Testis (tissue), 3 donors: ENCODE data around the gene ETFA. TPM values are rescaled to one million over a fixed set of nuclear protein-coding genes. Genes with fewer than 3 reads are reported as not detected.

ENCODE experiments used
- DNase-seq: peaks from one replicate; pipeline ENCODE4 v3.0.0-alpha.2; 2019
- H3K27ac ChIP-seq, 2 donors: fragments of 200-600 bp; sonication (generic); one replicate each; pipeline ENCODE4 v1.5.1; 2019
- H3K27me3 ChIP-seq: fragments of 200-600 bp; sonication (generic); one replicate; pipeline ENCODE4 v1.5.1; 2019
- H3K36me3 ChIP-seq: fragments of 200-600 bp; sonication (generic); one replicate; pipeline ENCODE4 v1.5.1; 2017; ENCODE audit warnings: low read depth; ENCODE audit errors: missing control alignments
- H3K4me1 ChIP-seq: fragments of 200-600 bp; sonication (generic); one replicate; pipeline ENCODE4 v1.5.1; 2019
- H3K4me3 ChIP-seq, 2 donors: fragments of 200-600 bp; sonication (generic); one replicate each; pipeline ENCODE4 v1.5.1; 2017 to 2019
- H3K9me3 ChIP-seq: fragments of 200-600 bp; sonication (generic); one replicate; pipeline ENCODE4 v1.5.1; 2017
- CTCF ChIP-seq, 3 experiments: fragments of 450-650 bp in 2 of 3; fragments of 200-600 bp in 1 of 3; sonication (generic) in 1 of 3; IDR thresholded peaks; one replicate each; pipeline ENCODE4 v1.5.1; 2016 to 2019; ENCODE audit warnings: antibody characterized with exemption in 3 of 3, mild to moderate bottlenecking in 2 of 3, moderate library complexity in 1 of 3
- POLR2A ChIP-seq: fragments of 450-650 bp; IDR thresholded peaks from one replicate; pipeline ENCODE4 v1.6.1; 2017; ENCODE audit warnings: antibody characterized with exemption, mild to moderate bottlenecking, moderate library complexity
- WGBS, 2 donors: methylation state at CpG; one replicate each; pipeline ENCODE4 v1.1.5; 2018; 5-methylcytosine and 5-hydroxymethylcytosine counted together
- intact Hi-C: fragments of 100-400 bp; cut with DNase I; formaldehyde crosslinking; loops from one replicate; pipeline ENCODE4 v1.15.1; 2023; ENCODE audit warnings: low total_unique reads
- polyA plus RNA-seq: library from polyadenylated mRNA; stranded (reverse); fragments of 350-450 nt; fragmentation: Illumina TruSeq; extraction: RNeasy Lipid Tissue Mini Kit (QIAGEN cat#74804); gene quantifications from one replicate; pipeline ENCODE4 v1.2.3, GENCODE V29; 2014; ENCODE audit warnings: low read depth, low replicate concordance; ENCODE audit not compliant: insufficient read depth
- total RNA-seq, 2 donors: library from RNA; depleted of rRNA; stranded (reverse); fragments of >200 nt; gene quantifications; one replicate each; pipeline ENCODE4 v1.2.3, GENCODE V29; 2016

Gene ETFA
- total and polyA plus RNA-seq, 3 donors from 2014 or later: 58.3 to 72.7 (median 72.1) TPM

- H3K36me3 ChIP-seq: no peaks in the 10 kb centered on the region
- no peak overlapping the region for H3K4me3 ChIP-seq
- no peaks in the 10 kb centered on the region for H3K4me1 ChIP-seq
- WGBS, 2 donors: 73 to 80% methylated on average over 10 to 13 of the region's 13 CpGs
- H3K9me3 ChIP-seq: no peaks in the 10 kb centered on the region
- intact Hi-C loops: no loop called here
- no peak for TF ChIP-seq POLR2A
- H3K27me3 ChIP-seq: no peaks in the 10 kb centered on the region
- H3K27ac ChIP-seq: no peak overlapping the region
- DNase-seq: no peak
These were observed 126.6 kb downstream of the ETFA start for GRCh38 chr15:76184650-76185035.

DNA sequence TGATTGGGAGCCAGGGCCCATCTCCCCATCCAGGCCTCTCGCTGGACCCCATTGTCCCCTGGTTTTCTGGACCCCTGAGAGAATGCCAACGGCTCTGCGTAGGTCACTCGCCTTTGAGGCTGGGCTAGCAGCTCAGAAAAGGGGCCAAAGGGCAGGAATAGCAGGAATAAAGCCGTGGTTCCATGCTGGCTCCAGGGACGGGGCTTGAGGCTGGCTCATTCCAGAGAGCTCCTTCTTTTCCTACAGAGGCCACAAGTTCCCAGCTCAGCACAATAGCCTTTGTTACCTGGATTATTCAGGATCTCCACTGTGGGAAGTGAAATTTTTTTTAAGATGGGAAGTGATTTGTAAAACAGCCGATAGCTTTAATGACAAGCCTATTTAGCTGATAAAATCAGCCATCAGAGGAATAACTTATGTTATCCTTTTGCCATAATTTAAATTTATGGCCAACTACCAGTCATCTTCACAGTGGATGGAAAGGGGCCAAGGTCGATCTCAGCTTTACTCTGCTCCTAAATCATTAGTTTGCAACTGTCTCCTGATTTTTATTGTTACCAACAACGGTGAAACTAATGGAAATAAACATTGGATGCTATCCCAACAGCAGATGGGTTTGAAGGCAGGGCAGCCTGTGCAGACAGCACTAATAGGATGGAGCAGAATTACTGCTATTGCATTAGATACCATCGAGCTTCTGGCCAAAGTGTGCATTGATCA, 127.2 kb downstream of the ETFA start:
- Histone ChIP-seq H3K27ac (no peak overlapping the region), H3K9me3 (no peaks in the 10 kb centered on the region), H3K27me3 (no peaks in the 10 kb centered on the region), H3K4me3 (no peak overlapping the region), H3K4me1 (no peaks in the 10 kb centered on the region), H3K36me3 (no peaks in the 10 kb centered on the region)
- WGBS, 2 donors: 67 to 71% methylated on average over 10 of the region's 10 CpGs
- intact Hi-C loops: no loop called here
- no peak for TF ChIP-seq POLR2A
- no peak for DNase-seq

DNA sequence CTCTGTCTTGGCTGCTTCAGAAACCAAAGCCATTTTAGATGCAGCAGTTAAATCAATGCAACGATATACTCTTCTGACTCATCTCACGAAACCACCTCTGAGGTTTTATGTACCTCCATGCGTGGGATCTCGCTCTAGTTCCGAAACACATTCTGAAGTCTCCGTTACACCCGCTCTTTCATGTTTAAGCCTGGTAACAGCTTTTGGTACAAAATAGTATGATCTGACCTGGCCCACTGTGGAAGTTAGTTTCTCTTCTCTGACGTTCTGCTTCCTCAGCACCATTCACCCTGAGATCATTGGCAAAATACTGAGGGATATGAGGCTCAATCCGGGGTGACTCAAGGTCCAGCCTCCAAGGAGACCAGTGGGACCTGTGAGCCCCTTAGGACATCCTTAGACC, 129.6 kb downstream of the ETFA start:
- Histone ChIP-seq H3K36me3 (no peaks in the 10 kb centered on the region), H3K27me3 (no peaks in the 10 kb centered on the region), H3K9me3 (no peaks in the 10 kb centered on the region), H3K4me3 (no peak overlapping the region), H3K27ac (no peak overlapping the region), H3K4me1 (peaks cover 4% of the 10 kb centered on the region)
- intact Hi-C loops: no loop called here
- TF ChIP-seq POLR2A: no peak
- no peak for TF ChIP-seq CTCF (IDR thresholded peaks at IDR 0.05)
- WGBS, 2 donors: 94% methylated on average over 9 of the region's 9 CpGs
- DNase-seq: no peak

DNA sequence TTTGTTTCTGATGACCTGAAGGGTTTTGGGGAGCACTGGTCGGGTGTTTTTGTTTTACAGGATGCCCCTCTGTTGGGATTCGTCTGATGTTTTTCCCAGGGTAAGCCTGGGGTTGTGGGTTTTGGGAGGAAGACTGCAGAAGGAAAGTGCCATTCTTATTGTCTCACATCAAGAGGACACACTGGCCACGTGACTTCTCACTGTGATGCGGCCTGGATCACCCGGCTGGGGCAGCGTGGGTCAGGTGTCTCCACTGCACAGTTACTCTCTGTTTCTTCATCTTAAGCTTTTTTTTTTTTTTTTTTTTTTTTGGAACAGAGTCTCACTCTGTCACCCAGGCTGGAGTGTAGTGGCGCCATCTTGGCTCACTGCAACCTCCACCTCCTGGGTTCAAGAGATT, 130.9 kb downstream of the ETFA start:
- Histone ChIP-seq H3K27me3 (no peaks in the 10 kb centered on the region), H3K4me1 (peaks cover 4% of the 10 kb centered on the region), H3K9me3 (no peaks in the 10 kb centered on the region), H3K4me3 (no peak overlapping the region), H3K36me3 (no peaks in the 10 kb centered on the region), H3K27ac (no peak overlapping the region)
- DNase-seq: no peak
- TF ChIP-seq CTCF (IDR thresholded peaks at IDR 0.05): no peak
- no peak for TF ChIP-seq POLR2A
- intact Hi-C loops: no loop called here
- WGBS, 2 donors: 89 to 95% methylated on average over 7 of the region's 7 CpGs

DNA sequence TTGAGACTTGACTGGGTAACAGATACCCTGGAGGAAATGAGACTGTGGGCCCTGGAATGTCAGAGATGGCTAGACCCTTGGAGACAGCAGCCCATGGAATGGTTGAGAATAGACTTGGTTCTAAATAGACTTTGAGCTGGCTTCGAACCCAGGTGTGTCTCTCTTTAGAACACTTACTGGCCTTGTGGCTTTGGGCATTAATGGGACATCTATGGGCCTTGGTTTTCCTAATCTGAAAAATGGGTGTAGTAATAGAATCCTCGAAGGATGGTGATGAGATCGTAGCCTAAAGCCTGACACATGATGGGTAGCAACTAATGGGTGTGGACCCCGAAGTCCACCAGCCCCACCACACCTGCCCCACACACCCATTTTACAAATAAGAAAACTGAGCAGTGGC, 132.2 kb downstream of the ETFA start:
- no peaks in the 10 kb centered on the region for H3K9me3 ChIP-seq
- no peak for TF ChIP-seq CTCF (IDR thresholded peaks at IDR 0.05)
- no peak for TF ChIP-seq POLR2A
- intact Hi-C loops: no loop called here
- H3K4me1 ChIP-seq: peaks cover 4% of the 10 kb centered on the region
- WGBS, 2 donors: 93 to 96% methylated on average over 2 to 4 of the region's 4 CpGs
- H3K36me3 ChIP-seq: no peaks in the 10 kb centered on the region
- H3K27ac ChIP-seq: no peak overlapping the region
- no peaks in the 10 kb centered on the region for H3K27me3 ChIP-seq
- H3K4me3 ChIP-seq: no peak overlapping the region
- no peak for DNase-seq
